Lower lobe of right lung (tissue), 2 donors: ENCODE results near the gene TIMP2. TPM values are rescaled to one million over a fixed set of nuclear protein-coding genes. Genes with fewer than 3 reads are reported as not detected.

Experiments
- ATAC-seq, 2 donors: fragments of 200-7000 bp; cut with Tn5 transposase; one replicate each; pipeline ENCODE4 v1.9.1; 2020 to 2022; ENCODE audit warnings: mild to moderate bottlenecking in 2 of 2, moderate library complexity in 2 of 2
- DNase-seq: peaks from one replicate; pipeline ENCODE4 v3.0.0-alpha.2; 2020
- H3K27ac ChIP-seq: fragments of 200-600 bp; one replicate; pipeline ENCODE4 v1.8.0; 2022
- H3K27me3 ChIP-seq: fragments of 200-600 bp; one replicate; pipeline ENCODE4 v1.8.0; 2022; ENCODE audit warnings: low read depth
- H3K36me3 ChIP-seq: fragments of 200-600 bp; one replicate; pipeline ENCODE4 v1.8.0; 2022; ENCODE audit warnings: mild to moderate bottlenecking
- H3K4me1 ChIP-seq: fragments of 200-600 bp; one replicate; pipeline ENCODE4 v1.8.0; 2022
- H3K4me3 ChIP-seq: fragments of 200-600 bp; one replicate; pipeline ENCODE4 v1.8.0; 2022; ENCODE audit warnings: mild to moderate bottlenecking
- H3K9me3 ChIP-seq: fragments of 200-600 bp; one replicate; pipeline ENCODE4 v1.8.0; 2022
- intact Hi-C: fragments of 100-400 bp; cut with DNase I; formaldehyde crosslinking; loops from one replicate; pipeline ENCODE4 v1.11.0; 2022
- total RNA-seq: library from RNA; stranded (reverse); fragmentation: NEBNext Ultra II Directional; extraction: Animal tissue kit (Norgen Biotek cat#: 25700); gene quantifications from one replicate; pipeline ENCODE4 v1.2.1, GENCODE V29; 2021
- TF ChIP-seq, protein P1 (sequence below): fragments of 200-600 bp; IDR thresholded peaks from one replicate; pipeline ENCODE4 v1.8.0; 2022; ENCODE audit warnings: antibody characterized with exemption, mild to moderate bottlenecking
- donor health status: DM: no; HTN: yes; CAD: no; lungs with severe emphysema.

Gene TIMP2
- total RNA-seq, 1 donor from 2014 or later = 260 TPM

- TF ChIP-seq, protein P1, sequence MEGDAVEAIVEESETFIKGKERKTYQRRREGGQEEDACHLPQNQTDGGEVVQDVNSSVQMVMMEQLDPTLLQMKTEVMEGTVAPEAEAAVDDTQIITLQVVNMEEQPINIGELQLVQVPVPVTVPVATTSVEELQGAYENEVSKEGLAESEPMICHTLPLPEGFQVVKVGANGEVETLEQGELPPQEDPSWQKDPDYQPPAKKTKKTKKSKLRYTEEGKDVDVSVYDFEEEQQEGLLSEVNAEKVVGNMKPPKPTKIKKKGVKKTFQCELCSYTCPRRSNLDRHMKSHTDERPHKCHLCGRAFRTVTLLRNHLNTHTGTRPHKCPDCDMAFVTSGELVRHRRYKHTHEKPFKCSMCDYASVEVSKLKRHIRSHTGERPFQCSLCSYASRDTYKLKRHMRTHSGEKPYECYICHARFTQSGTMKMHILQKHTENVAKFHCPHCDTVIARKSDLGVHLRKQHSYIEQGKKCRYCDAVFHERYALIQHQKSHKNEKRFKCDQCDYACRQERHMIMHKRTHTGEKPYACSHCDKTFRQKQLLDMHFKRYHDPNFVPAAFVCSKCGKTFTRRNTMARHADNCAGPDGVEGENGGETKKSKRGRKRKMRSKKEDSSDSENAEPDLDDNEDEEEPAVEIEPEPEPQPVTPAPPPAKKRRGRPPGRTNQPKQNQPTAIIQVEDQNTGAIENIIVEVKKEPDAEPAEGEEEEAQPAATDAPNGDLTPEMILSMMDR = no peak
- intact Hi-C loops = no loop called here
Observed at GRCh38 chr17:78934681-78935418, 9.7 kb upstream of the TIMP2 start.

GRCh38 chr17:78933959-78934568, 8.9 kb upstream of the TIMP2 start:
- H3K4me3 ChIP-seq = peak overlapping the region; percentile 37
- peak overlapping the region; percentile 80 for H3K27ac ChIP-seq
- TF ChIP-seq, protein P1 = no peak
- DNase-seq (peak; percentile 87), ATAC-seq (peak; percentile 85 to 91)
- no peaks in the 10 kb centered on the region for H3K9me3 ChIP-seq
- no peaks in the 10 kb centered on the region for H3K36me3 ChIP-seq
- H3K27me3 ChIP-seq = no peaks in the 10 kb centered on the region
- H3K4me1 ChIP-seq = peaks cover 22% of the 10 kb centered on the region
- intact Hi-C loops = no loop called here

More at GRCh38 chr17:78934681-78935418, 9.7 kb upstream of the TIMP2 start:
- no peaks in the 10 kb centered on the region for H3K27me3 ChIP-seq
- H3K36me3 ChIP-seq = no peaks in the 10 kb centered on the region
- peak overlapping the region; percentile 80 for H3K27ac ChIP-seq
- DNase-seq (no peak), ATAC-seq (no peak)
- H3K4me1 ChIP-seq = peaks cover 22% of the 10 kb centered on the region
- H3K4me3 ChIP-seq = no peak overlapping the region
- no peaks in the 10 kb centered on the region for H3K9me3 ChIP-seq

GRCh38 chr17:78933025-78933958, 8.1 kb upstream of the TIMP2 start:
- DNase-seq = no peak
- Histone ChIP-seq H3K4me3 (no peak overlapping the region), H3K4me1 (peaks cover 22% of the 10 kb centered on the region)

GRCh38 chr17:78929908-78930775, 5.0 kb upstream of the TIMP2 start:
- no peak overlapping the region for H3K4me3 ChIP-seq
- intact Hi-C loops = no loop called here
- H3K27me3 ChIP-seq = no peaks in the 10 kb centered on the region
- DNase-seq = no peak
- H3K36me3 ChIP-seq = no peaks in the 10 kb centered on the region
- H3K4me1 ChIP-seq = peaks cover 26% of the 10 kb centered on the region
- TF ChIP-seq, protein P1 = no peak
- no peak for ATAC-seq
- H3K27ac ChIP-seq = no peak overlapping the region
- no peaks in the 10 kb centered on the region for H3K9me3 ChIP-seq

More at GRCh38 chr17:78933025-78933958, 8.1 kb upstream of the TIMP2 start:
- TF ChIP-seq, protein P1 = no peak
- H3K27me3 ChIP-seq = no peaks in the 10 kb centered on the region
- no peaks in the 10 kb centered on the region for H3K9me3 ChIP-seq
- intact Hi-C loops = no loop called here
- peak; percentile 57 to 68 for ATAC-seq
- H3K36me3 ChIP-seq = no peaks in the 10 kb centered on the region
- peak overlapping the region; percentile 80 for H3K27ac ChIP-seq
